NCI-H2081 treated with DMSO at 0.1 percent for 48 hours (cell line): ENCODE data around the gene GUK1.
A peak's percentile ranks its signal among the peaks of the same experiment; 100 is the strongest.
"Not testable (repeated sequence)": the region's sequence is repeated elsewhere in the genome, so short reads cannot be mapped to it uniquely, and the experiment has no call there.

Source experiments
- DNase-seq: peaks from one replicate; lab custom pipeline; 2025; lab: John Stamatoyannopoulos, UW

GUK1 gene

GRCh38 chr1:228163007-228163753 is 23.1 kb downstream of the GUK1 start:
- DNase-seq = no peak

DNA sequence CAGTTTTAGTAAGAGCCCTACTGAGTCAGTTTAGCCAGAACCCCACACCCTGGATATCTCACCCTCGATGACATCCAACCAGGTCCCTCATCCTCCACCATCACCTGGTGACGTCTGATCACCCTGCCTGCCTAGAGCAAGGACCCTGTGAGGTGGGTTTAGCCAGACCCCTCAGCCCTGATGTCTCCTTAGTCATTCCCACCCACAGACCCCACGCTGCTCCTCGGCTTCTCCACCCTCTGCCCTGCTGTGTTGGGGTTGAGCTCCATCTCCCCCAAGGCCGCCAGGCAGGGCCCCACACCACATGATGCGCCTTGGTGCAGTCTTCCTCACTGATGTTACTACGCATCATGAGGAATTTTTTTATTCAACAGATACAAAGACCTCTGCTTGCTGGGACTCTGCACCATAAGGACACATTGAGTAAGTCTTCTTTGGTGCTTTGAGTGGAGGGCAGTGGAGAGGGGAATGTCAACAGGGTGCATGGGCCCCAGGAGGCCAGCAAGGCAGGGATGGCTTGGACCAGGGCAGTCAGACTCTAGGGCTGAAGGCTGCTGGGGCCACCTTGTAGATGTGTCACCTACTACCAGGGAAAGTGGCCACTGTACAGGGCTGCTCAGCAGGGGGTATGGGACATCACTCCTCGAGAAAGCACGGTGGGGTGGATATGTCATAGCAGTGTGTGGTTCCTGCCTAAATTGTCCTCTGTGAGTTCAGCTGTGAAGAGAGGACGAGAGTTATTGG is 23.9 kb downstream of the GUK1 start:
- DNase-seq = no peak

GRCh38 chr1:228164561-228165371 is 24.7 kb downstream of the GUK1 start:
- no peak for DNase-seq

- peak; percentile 93 for DNase-seq
Observed at GRCh38 chr1:228165372-228166169, 25.5 kb downstream of the GUK1 start, which contains the start of gene IBA57. TSS of gene IBA57 (plus strand) at chr1:228165804. CDS start at chr1:228165817, 13 bp downstream.

DNA sequence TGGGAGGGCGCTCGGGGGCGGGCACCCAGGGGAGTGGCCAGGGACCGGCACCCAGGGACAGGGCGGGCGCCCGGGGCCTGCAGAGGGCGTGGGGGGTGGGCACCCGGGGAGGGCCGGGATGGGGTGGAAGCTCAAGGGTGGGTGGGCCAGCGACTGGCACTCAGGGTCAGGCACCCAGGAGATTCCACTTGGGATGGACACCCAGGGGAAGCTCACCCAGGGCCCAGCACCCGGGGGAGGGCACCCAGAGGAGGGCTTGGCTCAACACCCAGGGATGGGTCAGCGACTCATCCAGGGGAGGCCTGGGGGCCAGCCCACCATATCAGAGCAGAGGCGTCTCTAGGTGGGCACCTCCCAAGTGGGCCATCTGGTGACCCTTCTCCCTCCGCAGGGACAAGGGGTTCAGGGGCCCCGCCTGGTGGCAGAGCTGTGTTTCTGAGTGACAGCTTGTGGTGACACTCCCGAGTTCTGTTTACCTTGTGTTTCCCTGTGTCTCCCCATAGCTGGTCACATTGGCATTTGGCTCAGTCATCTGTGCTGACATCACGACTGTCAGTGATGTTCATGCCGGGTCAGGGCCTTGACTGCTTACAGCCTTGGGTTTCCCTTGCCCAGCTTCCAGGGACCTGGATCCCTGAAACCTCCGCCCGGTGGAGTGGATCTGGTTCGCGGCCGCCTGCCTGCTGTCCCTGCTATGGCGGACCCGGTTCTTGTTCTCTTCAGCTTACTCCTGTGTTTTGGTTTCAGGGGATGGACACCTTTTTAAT is 26.3 kb downstream of the GUK1 start:
- peak; percentile 9 for DNase-seq

DNA sequence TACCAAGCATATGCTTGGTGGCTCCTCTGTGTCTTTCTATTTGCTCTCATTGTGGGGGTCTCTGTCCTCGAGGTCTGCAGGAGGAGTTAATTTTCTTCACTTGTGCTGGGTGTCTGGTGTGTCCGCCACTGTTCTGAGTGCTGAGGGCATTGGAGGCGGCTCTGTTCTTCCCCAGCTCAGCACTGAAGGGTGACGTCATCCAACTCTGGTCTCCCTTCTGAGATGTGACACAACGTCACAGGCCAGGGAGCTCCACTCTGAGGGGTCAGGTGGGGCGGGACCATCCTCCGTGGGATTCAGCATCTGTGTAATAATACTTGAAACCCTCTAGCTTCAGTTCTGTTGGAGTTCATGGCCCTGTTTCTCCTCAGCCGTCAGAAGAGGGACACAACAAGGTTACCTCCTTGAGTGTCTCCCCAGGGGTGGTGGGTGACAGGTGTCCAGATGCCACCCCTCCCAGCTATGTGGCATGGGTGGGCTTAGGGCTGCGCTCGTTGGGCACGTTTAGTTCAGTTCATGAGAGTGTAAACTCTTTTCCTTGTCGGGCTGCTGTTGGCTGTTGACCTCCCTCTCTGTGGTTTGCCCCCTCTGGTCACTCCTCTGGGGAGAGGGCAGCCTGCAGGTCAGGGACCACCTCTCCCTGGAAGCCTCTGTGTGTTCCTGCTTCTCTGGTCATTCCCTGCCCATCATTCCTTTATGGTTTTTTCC is 28.6 kb downstream of the GUK1 start:
- DNase-seq = no peak

GRCh38 chr1:228169345-228169744 is 29.3 kb downstream of the GUK1 start:
- DNase-seq = no peak

- no peak for DNase-seq
Observed at GRCh38 chr1:228170666-228171065, 30.6 kb downstream of the GUK1 start.

- DNase-seq = no peak
Observed at GRCh38 chr1:228171221-228171891, 31.3 kb downstream of the GUK1 start.

- DNase-seq = no peak
Observed at GRCh38 chr1:228172591-228173527, 32.8 kb downstream of the GUK1 start.

GRCh38 chr1:228173528-228174481 is 33.7 kb downstream of the GUK1 start:
- not testable (repeated sequence) for DNase-seq

DNA sequence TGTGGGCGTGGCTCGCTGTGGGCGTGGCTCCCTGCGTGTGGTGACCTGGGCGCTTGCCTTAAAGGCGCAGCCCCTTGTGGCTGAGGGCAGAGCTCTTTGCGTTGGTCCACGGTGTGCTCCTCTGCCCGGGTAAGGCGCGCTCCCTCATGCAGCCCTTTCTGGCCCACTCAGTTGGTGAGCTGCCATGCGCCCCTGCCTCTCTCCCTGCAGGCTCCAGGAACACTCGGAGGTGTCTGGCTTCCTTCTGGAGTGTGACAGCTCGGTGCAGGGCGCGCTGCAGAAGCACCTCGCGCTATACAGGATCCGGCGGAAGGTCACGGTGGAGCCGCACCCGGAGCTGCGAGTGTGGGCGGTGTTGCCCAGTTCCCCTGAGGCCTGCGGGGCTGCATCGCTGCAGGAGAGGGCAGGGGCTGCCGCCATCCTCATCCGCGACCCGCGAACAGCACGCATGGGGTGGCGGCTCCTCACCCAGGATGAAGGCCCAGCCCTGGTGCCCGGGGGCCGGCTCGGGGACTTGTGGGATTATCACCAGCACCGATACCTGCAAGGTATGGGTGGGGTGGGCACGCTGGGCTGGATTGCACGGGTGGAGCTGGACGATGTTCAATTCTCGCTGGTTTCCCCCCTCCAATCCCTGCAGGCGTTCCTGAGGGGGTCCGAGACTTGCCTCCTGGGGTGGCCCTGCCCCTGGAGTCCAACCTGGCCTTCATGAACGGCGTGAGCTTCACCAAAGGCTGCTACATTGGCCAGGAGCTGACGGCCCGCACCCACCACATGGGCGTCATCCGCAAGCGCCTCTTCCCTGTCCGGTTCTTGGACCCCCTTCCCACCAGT is 34.6 kb downstream of the GUK1 start:
- DNase-seq = no peak

GRCh38 chr1:228175316-228176023 is 35.4 kb downstream of the GUK1 start:
- no peak for DNase-seq

DNA sequence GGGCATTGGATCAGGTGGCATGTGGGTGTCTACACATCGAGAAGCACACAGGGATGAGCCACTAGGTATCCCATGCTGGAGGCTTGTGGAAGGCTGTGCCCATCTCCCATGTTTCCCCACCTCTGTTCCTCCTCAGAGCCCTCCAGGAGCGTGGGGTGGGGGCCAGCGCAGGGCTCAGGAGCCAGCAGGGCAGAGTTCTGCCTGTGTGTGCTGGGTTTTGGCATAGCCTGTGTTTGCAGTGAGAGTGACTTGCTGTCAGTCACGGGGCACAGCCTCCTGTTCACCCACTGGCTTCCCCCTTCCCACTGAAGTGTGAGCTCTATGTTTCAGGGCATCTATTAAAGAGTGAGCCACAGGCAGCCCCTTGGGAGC is 35.9 kb downstream of the GUK1 start:
- no peak for DNase-seq

DNA sequence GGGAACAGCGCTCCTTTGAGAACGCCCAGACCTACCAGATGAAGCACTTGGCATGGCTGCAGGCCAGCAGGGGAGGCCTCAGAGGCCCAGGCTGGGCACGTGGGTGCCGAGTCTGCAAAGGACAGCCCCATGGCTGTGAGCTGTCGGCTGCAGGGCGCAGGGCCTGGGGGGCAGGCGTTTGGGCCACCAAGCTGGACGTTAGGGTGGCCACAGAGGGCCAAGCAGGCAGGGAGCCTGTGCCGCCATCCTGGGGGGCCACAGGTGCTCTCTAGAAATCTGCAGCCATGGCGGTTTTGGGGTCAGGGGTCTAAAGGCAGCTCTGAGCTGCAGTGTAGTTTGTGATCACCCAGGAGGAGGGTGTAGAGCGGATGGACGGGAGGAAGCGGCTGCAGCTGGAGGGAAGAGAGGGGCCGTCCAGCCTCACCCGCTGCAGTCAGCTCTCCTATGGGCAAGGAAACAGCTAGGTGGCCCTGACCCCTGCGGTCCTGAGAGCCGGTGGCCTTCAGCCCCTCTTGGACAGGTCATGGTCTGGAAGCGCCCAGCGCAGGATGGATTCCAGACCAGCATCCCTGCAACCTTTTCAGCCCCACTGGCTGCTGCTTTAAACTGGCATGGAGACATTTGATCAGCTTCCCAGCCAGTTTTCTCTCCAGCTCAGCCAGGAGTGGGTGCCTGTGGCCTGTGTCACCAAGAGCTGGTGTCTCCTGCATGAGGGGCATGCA is 36.5 kb downstream of the GUK1 start:
- DNase-seq = no peak
